Neural progenitor cell (in vitro differentiated cells): ENCODE measurements around the gene PRUNE2. TPM values are rescaled to one million over a fixed set of nuclear protein-coding genes. Genes with fewer than 3 reads are reported as not detected.

ENCODE experiments used
- DNase-seq: peaks from one replicate; pipeline ENCODE4 v3.0.0-alpha.2; 2016; ENCODE audit warnings: low spot score
- H2AFZ ChIP-seq: fragments of 200-600 bp; sonication (generic); replicated peaks from 2 replicates; pipeline ENCODE4 v1.6.1; 2016; ENCODE audit warnings: antibody characterized with exemption
- H3F3A ChIP-seq: fragments of 200-600 bp; sonication (generic); 2 replicates; pipeline ENCODE4 v1.6.1; 2016; ENCODE audit warnings: antibody characterized with exemption, low read depth
- H3K27ac ChIP-seq: fragments of 200-600 bp; sonication (generic); 2 replicates; pipeline ENCODE4 v1.5.1; 2016; ENCODE audit warnings: mild to moderate bottlenecking
- H3K27me3 ChIP-seq: fragments of 200-600 bp; sonication (generic); 2 replicates; pipeline ENCODE4 v1.6.1; 2016; ENCODE audit warnings: mild to moderate bottlenecking, moderate library complexity
- H3K36me3 ChIP-seq: fragments of 200-600 bp; sonication (generic); 2 replicates; pipeline ENCODE4 v1.5.1; 2016
- H3K4me1 ChIP-seq: fragments of 200-600 bp; sonication (generic); 2 replicates; pipeline ENCODE4 v1.6.1; 2016; ENCODE audit warnings: mixed run types
- H3K4me2 ChIP-seq: fragments of 200-600 bp; sonication (generic); 2 replicates; pipeline ENCODE4 v1.6.1; 2016
- H3K4me3 ChIP-seq: fragments of 200-600 bp; sonication (generic); 2 replicates; pipeline ENCODE4 v1.5.1; 2016
- H3K79me2 ChIP-seq: fragments of 200-600 bp; sonication (generic); 2 replicates; pipeline ENCODE4 v1.6.1; 2016; ENCODE audit warnings: low read depth
- H3K9ac ChIP-seq: fragments of 200-600 bp; sonication (generic); 2 replicates; pipeline ENCODE4 v1.6.1; 2016
- H3K9me3 ChIP-seq: fragments of 200-600 bp; sonication (generic); 2 replicates; pipeline ENCODE4 v1.5.1; 2016; ENCODE audit warnings: low read depth
- H4K20me1 ChIP-seq: fragments of 200-600 bp; sonication (generic); 2 replicates; pipeline ENCODE4 v1.6.1; 2016; ENCODE audit warnings: low read depth
- H3K27ac Mint-ChIP-seq: 3 replicates; pipeline ENCODE4 v1.8.0; 2021; ENCODE audit warnings: mixed read lengths
- H3K27me3 Mint-ChIP-seq: 2 replicates; pipeline ENCODE4 v1.8.0; 2022; ENCODE audit warnings: low read depth, mild to moderate bottlenecking, inconsistent platforms, moderate library complexity, mixed read lengths; ENCODE audit not compliant: insufficient read depth
- H3K36me3 Mint-ChIP-seq: 3 replicates; pipeline ENCODE4 v1.8.0; 2021; ENCODE audit warnings: mixed read lengths
- H3K4me1 Mint-ChIP-seq: 3 replicates; pipeline ENCODE4 v1.8.0; 2021; ENCODE audit warnings: mixed read lengths
- H3K4me3 Mint-ChIP-seq: 3 replicates; pipeline ENCODE4 v1.8.0; 2021; ENCODE audit warnings: mild to moderate bottlenecking, moderate library complexity, mixed read lengths
- H3K9me3 Mint-ChIP-seq: 3 replicates; pipeline ENCODE4 v1.8.0; 2020; ENCODE audit warnings: mixed read lengths
- EZH2 ChIP-seq: fragments of 200-600 bp; sonication (generic); IDR thresholded peaks from 2 replicates; pipeline ENCODE4 v1.6.1; 2017; ENCODE audit warnings: antibody characterized with exemption, mild to moderate bottlenecking, moderate library complexity
- EZH2phosphoT487 ChIP-seq: fragments of 200-600 bp; sonication (generic); IDR thresholded peaks from 2 replicates; pipeline ENCODE4 v1.6.1; 2017; ENCODE audit warnings: antibody characterized with exemption
- total RNA-seq: library from RNA; depleted of rRNA; stranded (reverse); fragments of >200 nt; gene quantifications from 2 replicates; pipeline ENCODE4 v1.2.3, GENCODE V29; 2015; ENCODE audit warnings: low replicate concordance
- TF ChIP-seq, protein P1 (sequence below): fragments of 200-600 bp; sonication (generic); IDR thresholded peaks from 2 replicates; pipeline ENCODE4 v1.5.1; 2017; ENCODE audit warnings: antibody characterized with exemption, mild to moderate bottlenecking

The PRUNE2 gene
- total RNA-seq, 1 donor from 2014 or later: 28.2 TPM

GRCh38 chr9:76592091-76592973 is 313.6 kb downstream of the PRUNE2 start:
- Mint-ChIP-seq H3K27ac (peak overlapping the region; percentile 82), H3K9me3 (peaks cover 1% of the 10 kb centered on the region), H3K36me3 (no peaks in the 10 kb centered on the region), H3K4me3 (peak overlapping the region; percentile 70), H3K27me3 (peaks cover 4% of the 10 kb centered on the region), H3K4me1 (peaks cover 49% of the 10 kb centered on the region)
- Histone ChIP-seq H3K4me1 (peaks cover 36% of the 10 kb centered on the region), H3K9ac (no peak overlapping the region), H2AFZ (no peak overlapping the region), H3K36me3 (no peaks in the 10 kb centered on the region), H3K9me3 (no peaks in the 10 kb centered on the region), H3K27me3 (no peaks in the 10 kb centered on the region), H3K4me2 (peak overlapping the region; percentile 63), H3K27ac (peak overlapping the region; percentile 15), H4K20me1 (no peaks in the 10 kb centered on the region), H3F3A (peaks cover 42% of the 10 kb centered on the region), H3K4me3 (peak overlapping the region; percentile 3), H3K79me2 (no peaks in the 10 kb centered on the region)
- DNase-seq: peak; percentile 45
- no peak for TF ChIP-seq EZH2phosphoT487
- no peak for TF ChIP-seq EZH2
- TF ChIP-seq, protein P1, sequence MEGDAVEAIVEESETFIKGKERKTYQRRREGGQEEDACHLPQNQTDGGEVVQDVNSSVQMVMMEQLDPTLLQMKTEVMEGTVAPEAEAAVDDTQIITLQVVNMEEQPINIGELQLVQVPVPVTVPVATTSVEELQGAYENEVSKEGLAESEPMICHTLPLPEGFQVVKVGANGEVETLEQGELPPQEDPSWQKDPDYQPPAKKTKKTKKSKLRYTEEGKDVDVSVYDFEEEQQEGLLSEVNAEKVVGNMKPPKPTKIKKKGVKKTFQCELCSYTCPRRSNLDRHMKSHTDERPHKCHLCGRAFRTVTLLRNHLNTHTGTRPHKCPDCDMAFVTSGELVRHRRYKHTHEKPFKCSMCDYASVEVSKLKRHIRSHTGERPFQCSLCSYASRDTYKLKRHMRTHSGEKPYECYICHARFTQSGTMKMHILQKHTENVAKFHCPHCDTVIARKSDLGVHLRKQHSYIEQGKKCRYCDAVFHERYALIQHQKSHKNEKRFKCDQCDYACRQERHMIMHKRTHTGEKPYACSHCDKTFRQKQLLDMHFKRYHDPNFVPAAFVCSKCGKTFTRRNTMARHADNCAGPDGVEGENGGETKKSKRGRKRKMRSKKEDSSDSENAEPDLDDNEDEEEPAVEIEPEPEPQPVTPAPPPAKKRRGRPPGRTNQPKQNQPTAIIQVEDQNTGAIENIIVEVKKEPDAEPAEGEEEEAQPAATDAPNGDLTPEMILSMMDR: no peak

- peak overlapping the region; percentile 82 for H3K27ac Mint-ChIP-seq
Observed at GRCh38 chr9:76591256-76591950, 314.5 kb downstream of the PRUNE2 start.

GRCh38 chr9:76588316-76588715 is 317.6 kb downstream of the PRUNE2 start:
- Histone ChIP-seq H2AFZ (no peak overlapping the region), H3K27me3 (no peaks in the 10 kb centered on the region), H3K4me2 (no peak overlapping the region), H4K20me1 (no peaks in the 10 kb centered on the region), H3K4me3 (no peak overlapping the region), H3K9ac (no peak overlapping the region), H3F3A (peaks cover 26% of the 10 kb centered on the region), H3K79me2 (no peaks in the 10 kb centered on the region), H3K9me3 (no peaks in the 10 kb centered on the region), H3K36me3 (no peaks in the 10 kb centered on the region), H3K27ac (no peak overlapping the region), H3K4me1 (peaks cover 27% of the 10 kb centered on the region)
- Mint-ChIP-seq H3K4me3 (no peak overlapping the region), H3K9me3 (peaks cover 1% of the 10 kb centered on the region), H3K4me1 (peaks cover 32% of the 10 kb centered on the region), H3K36me3 (no peaks in the 10 kb centered on the region), H3K27me3 (no peaks in the 10 kb centered on the region), H3K27ac (no peak overlapping the region)
- no peak for DNase-seq
- no peak for TF ChIP-seq EZH2phosphoT487
- no peak for TF ChIP-seq EZH2
- TF ChIP-seq, protein P1: no peak

More at GRCh38 chr9:76591256-76591950, 314.5 kb downstream of the PRUNE2 start:
- DNase-seq: no peak
- peaks cover 2% of the 10 kb centered on the region for H3K27me3 Mint-ChIP-seq
- Histone ChIP-seq H3K27ac (no peak overlapping the region), H3K4me3 (no peak overlapping the region), H3K9me3 (no peaks in the 10 kb centered on the region), H3K79me2 (no peaks in the 10 kb centered on the region), H4K20me1 (no peaks in the 10 kb centered on the region), H3K4me1 (peaks cover 41% of the 10 kb centered on the region), H3F3A (peaks cover 42% of the 10 kb centered on the region), H3K4me2 (peak overlapping the region; percentile 63), H3K36me3 (no peaks in the 10 kb centered on the region), H2AFZ (no peak overlapping the region), H3K9ac (no peak overlapping the region), H3K27me3 (no peaks in the 10 kb centered on the region)
- peak overlapping the region; percentile 70 for H3K4me3 Mint-ChIP-seq
- no peaks in the 10 kb centered on the region for H3K36me3 Mint-ChIP-seq
- TF ChIP-seq EZH2 (no peak), EZH2phosphoT487 (no peak)
- TF ChIP-seq, protein P1: no peak
- H3K9me3 Mint-ChIP-seq: peaks cover 1% of the 10 kb centered on the region
- H3K4me1 Mint-ChIP-seq: peaks cover 51% of the 10 kb centered on the region
